ENCODE measurements around the gene UBR2.
"Not testable (repeated sequence)": the region's sequence is repeated elsewhere in the genome, so short reads cannot be mapped to it uniquely, and the experiment has no call there.

The UBR2 gene

GRCh38 chr6:42555477-42556457 is 8.1 kb upstream of the UBR2 start:
- no peak for DNase-seq (ENCODE audit: low read depth, low spot score)

GRCh38 chr6:42556462-42556861 is 7.4 kb upstream of the UBR2 start:
- DNase-seq (ENCODE audit: low read depth, low spot score): no peak

DNA sequence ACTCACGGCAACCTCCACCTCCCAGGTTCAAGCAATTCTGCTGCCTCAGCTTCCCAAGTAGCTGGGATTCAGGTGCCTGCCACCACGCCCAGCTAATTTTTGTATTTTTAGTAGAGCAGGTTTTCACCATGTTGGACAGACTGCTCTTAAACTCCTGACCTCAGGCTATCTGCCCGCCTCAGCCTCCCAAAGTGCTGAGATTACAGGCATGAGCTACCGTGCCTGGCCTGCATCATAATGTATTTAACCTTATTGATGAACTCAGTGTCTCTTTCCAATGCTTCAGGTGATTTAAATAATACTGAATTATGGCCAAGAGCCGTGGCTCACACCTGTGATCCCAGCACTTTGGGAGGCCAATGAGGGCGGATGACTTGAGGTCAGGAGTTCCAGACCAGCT is 4.6 kb upstream of the UBR2 start:
- not testable (repeated sequence) for DNase-seq (ENCODE audit: low read depth, low spot score)

DNA sequence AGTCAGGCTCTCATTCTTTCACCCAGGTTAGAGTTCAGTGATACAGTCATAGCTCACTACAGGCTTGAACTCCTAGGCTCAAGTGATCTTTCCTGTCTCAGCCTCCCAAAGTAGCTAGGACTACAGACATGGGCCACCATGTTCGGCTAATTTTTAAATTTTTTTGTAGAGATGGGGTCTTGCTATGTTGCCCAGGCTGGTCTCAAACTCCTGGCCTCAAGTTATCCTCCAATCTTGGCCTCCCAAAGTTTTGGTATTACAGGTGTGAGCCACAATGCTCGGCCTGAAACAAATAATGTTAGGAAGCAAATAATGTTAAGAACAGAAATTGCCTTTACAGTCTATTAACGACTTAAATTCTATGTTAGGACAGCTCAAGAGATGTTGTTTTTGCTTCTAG is 1.8 kb upstream of the UBR2 start:
- no peak for DNase-seq (ENCODE audit: low read depth, low spot score)

DNA sequence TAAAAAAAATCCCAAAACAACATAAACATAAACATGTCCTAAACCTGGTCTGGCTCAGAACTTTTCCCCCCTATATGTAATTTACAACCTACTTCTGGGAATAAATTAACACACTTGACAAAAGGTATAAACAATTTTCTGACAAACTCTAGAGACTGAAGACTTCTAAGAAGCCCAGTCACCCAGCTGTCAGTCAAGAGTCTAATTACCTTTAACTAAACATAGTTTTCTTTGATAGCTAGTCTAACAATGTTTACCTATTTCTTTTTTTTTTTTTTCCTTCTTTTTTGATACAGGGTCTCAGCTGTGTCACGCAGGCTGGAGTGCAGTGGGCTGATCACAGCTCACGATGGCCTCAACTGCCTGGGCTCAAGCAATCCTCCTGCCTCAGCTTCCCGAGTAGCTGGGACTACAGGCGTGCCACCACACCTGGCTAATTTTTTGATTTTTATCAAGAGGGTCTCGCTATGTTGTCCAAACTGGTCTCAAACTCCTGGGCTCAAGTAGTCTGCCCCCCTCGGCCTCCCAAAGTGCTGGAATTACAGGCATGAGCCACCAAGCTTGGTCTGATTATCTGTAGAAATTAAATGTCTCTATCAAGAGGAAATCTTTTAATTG is 932 bp upstream of the UBR2 start:
- DNase-seq (ENCODE audit: low read depth, low spot score): no peak

DNA sequence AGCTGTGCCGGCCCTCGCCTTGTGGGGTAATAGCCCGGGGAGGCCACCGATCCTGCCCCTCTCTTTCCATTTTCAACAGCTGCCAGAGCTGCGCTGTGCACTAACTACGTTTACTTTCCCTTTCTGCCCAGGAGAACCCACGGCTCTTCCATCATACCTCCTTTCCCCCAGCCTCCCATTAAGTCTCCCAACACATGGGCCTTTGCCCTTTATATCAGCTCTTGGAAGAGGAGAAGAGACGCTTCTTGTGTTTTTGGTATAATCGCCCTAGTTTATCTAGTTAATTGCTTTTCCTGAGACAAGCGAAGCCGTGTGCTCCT is 637 bp downstream of the UBR2 start:
- DNase-seq (ENCODE audit: low read depth, low spot score): no peak

- DNase-seq (ENCODE audit: low read depth, low spot score): no peak
Measured at GRCh38 chr6:42565823-42566613, 2.2 kb downstream of the UBR2 start.

DNA sequence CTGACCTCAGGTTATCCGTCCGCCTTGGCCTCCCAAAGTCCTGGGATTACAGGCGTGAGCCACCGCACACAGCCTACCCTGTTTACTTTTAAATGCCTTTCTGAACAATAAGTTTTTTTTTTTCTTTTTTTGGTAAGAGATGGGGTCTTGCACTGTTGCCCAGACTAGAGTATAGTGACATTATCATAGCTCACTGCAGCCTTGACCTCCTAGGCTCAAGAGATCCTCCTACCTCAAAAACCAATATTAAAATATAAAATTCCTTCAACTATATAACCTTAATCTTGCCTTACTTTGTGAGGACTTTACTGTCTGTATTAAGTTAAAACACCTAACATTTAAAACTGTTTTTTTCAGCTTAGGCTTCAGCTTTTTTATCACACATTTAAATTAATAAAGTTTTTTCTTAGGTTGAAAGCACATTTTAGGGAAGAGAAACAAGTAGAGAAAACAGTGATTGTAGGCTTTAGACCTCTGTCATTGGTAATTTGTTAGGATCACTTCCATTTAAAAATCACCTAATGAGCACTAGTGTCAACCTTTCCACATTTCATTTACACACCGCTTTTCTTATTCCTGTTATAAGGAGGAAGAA is 2.9 kb downstream of the UBR2 start:
- no peak for DNase-seq (ENCODE audit: low read depth, low spot score)

DNA sequence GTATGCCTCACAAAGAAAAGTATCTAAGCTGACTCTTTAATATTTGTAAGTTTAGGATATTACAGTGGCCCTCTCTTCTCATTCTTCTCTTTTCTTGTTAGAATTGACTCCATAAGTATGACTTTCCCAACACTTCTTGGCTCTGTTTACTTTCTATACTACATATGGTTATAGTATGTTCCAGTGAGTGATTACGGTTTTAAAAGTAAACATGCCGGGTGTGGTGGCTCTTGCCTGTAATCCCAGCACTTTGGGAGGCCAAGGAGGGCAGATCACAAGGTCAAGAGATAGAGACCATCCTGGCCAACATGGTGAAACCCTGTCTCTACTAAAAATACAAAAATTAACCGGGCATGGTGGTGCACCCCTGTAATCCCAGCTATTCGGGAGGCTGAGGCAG is 3.4 kb downstream of the UBR2 start:
- not testable (repeated sequence) for DNase-seq (ENCODE audit: low read depth, low spot score)

- DNase-seq (ENCODE audit: low read depth, low spot score): no peak
Measured at GRCh38 chr6:42569102-42570028, 5.5 kb downstream of the UBR2 start.

DNA sequence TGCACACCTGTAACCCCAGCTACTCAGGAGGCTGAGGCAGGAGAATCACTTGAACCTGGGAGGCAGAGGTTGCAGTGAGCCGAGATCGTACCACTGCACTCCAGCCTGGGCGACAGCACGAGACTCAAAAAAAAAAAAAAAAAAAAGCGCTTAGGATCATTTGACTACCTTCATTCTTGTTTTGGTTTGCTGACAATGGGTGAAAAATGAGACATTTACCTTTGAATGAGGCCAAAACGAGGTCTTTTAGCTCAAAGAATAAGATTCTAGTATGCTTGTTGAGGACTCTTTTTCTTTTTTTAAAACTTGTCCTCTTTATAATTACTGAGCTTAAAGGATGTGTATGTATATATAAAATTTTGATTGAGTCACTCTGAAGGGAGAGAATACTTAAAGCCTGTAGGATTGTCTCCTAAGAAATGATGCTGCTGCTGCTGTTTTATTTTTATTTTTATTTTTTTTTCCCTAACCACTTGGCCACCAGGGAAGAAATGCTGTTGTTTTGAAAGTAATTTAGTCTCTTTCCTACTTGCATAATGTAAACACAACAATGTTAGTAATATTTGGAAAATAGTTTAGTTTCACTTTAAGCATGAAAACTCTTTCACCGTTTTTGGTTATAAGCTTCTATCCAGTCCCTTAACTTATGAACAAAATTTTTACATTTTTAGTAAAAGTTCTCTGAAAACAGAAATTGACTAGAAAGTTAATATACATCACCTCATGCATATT is 7.9 kb downstream of the UBR2 start:
- no peak for DNase-seq (ENCODE audit: low read depth, low spot score)

- no peak for DNase-seq (ENCODE audit: low read depth, low spot score)
Measured at GRCh38 chr6:42572523-42572922, 8.7 kb downstream of the UBR2 start.

GRCh38 chr6:42576538-42576937 is 12.7 kb downstream of the UBR2 start:
- not testable (repeated sequence) for DNase-seq (ENCODE audit: low read depth, low spot score)

GRCh38 chr6:42598300-42598699 is 34.5 kb downstream of the UBR2 start:
- no peak for DNase-seq (ENCODE audit: low read depth, low spot score)

DNA sequence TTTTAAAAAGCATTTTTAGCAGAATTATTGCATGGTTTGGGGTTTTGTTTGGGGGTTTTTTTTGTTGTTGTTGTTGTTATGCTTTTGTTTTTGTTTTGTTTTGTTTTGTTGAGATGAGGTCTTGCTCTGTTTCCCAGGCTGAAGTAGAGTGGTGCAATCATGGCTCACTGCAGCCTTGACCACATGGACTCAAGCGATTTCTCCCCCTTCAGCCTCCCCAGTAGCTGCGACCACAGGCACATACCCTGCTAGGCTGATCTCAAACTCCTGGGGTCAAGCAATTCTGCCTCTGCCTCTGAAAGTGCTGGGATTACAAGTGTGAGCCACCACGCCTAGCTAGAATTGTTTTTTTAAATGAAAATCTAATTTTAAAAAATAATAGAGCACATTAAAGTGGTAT is 35.7 kb downstream of the UBR2 start:
- DNase-seq (ENCODE audit: low read depth, low spot score): no peak

DNA sequence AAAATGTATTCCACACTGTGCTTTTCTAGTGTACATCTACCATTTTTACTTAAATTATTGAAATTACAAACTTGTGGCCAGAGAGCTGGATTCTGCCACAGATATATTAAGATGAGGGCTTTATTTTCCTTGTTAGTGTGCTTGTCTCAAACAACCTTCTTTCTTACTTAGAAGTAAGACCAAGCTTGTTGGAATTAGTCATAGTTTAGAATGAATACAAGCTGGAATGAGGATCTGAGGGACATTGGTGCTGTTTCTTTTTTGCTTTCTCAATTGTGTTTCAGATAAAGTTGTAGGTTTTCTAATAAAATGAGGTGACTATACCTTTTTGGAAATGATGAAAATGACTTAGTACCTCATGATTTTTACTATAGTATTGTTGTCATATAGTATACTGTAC is 40.3 kb downstream of the UBR2 start:
- no peak for DNase-seq (ENCODE audit: low read depth, low spot score)

GRCh38 chr6:42604699-42605098 is 40.9 kb downstream of the UBR2 start:
- DNase-seq (ENCODE audit: low read depth, low spot score): not testable (repeated sequence)

GRCh38 chr6:42610416-42610815 is 46.6 kb downstream of the UBR2 start:
- DNase-seq (ENCODE audit: low read depth, low spot score): no peak

DNA sequence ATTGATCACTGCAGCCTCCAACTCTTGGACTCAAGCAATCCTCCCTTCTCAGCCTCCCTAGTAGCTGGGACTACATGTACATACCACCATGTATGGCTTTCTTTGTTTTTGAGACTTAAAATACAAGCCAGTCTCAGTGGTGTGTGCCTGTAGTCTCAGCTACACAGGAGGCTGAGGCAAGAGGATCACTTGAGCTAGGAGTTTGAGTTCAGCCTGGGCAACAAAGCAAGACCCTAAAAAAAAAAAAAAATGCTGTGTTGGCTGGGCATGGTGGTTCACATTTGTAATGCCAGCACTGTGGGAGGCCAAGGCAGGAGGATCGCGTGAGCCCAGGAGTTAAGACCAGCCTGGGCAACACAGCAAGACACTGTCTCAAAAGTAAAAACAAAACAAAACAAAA is 51.7 kb downstream of the UBR2 start:
- no peak for DNase-seq (ENCODE audit: low read depth, low spot score)

DNA sequence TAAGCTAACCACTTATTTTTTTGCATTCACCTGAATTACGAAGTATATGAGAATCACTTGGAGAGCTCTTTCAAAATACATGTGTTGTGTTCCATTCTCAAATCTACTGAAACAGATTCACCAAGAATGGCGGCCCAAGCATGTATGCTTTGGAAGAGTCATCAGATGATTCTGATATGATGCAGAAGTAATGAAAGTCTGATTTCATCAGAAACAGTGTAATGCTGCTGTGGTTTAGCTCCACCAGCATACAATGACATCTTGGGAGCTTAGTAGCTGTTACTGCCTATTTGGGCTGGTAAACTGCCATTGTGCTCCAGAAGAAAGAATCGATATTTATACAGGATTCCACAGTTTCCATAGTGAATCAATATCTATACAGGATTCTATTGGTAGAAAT is 52.9 kb downstream of the UBR2 start:
- DNase-seq (ENCODE audit: low read depth, low spot score): no peak

Data from smooth muscle cell of the brain vasculature (primary cell).